ENCODE measurements around the gene TMIE.

Gene TMIE

DNA sequence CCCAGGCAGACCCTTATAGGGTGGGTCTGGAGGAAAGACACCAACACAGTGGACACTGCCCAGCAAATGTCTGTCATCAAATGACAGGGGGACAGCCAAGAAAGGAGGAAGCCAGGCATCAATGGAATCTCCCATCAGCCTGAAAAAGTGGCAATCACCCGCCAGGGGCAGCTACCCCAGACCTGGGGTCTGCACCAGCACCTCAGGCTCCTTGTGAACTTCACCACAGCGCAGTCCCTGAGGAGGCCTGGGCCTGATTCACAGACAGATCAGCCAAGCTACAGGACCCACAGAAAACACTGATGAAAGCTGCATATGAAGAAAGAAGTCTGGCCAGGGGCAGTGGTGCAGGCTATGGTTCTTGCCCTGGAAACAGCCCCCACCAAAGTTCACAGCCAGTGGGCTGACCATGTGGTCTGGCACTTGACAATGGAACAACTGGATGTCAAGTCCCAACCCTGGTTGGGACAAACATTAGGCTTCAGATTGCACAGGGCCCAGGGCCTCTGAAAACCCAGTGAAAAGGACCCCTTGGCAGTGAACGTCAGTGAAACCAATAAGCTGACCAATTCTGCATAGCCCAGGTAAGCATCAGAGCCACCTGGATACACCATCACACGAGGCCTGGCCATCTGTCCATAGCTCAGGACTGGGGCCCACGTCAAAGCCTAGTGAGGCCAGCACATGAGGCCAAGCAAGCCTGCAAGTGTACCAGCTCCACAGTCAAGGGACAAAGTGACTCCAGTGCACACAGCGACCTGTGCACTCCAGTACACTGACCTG, 36.8 kb upstream of the TMIE start:
- H3K27me3 ChIP-seq (ENCODE audit: control insufficient read depth, low read length): no peaks in the 10 kb centered on the region
- no peaks in the 10 kb centered on the region for H3F3A ChIP-seq (ENCODE audit: control insufficient read depth, insufficient read depth)
- H3K9me3 ChIP-seq (ENCODE audit: control insufficient read depth, insufficient read depth, low read length): no peaks in the 10 kb centered on the region
- no peak overlapping the region for H3K27ac ChIP-seq (ENCODE audit: low read depth, low read length)
- H4K20me1 ChIP-seq (ENCODE audit: control insufficient read depth, insufficient read depth, low read depth, low read length): no peaks in the 10 kb centered on the region
- no peaks in the 10 kb centered on the region for H3K9me2 ChIP-seq (replicated peaks; ENCODE audit: control insufficient read depth, low read length)
- no peaks in the 10 kb centered on the region for H3K36me3 ChIP-seq (ENCODE audit: control insufficient read depth, low read length)
- TF ChIP-seq EZH2phosphoT487 (IDR thresholded peaks at IDR 0.05; ENCODE audit: borderline replicate concordance, low read length): no peak
- no peak overlapping the region for H3K4me2 ChIP-seq (ENCODE audit: low read length)
- H3K4me3 ChIP-seq (ENCODE audit: low read length): no peak overlapping the region
- H3K4me1 ChIP-seq (ENCODE audit: control insufficient read depth, low read length): peaks cover 8% of the 10 kb centered on the region
- H3K79me2 ChIP-seq (ENCODE audit: control insufficient read depth, low read length): no peaks in the 10 kb centered on the region

GRCh38 chr3:46664971-46665762, 36.0 kb upstream of the TMIE start:
- no peaks in the 10 kb centered on the region for H3K79me2 ChIP-seq (ENCODE audit: control insufficient read depth, low read length)
- H3K9me3 ChIP-seq (ENCODE audit: control insufficient read depth, insufficient read depth, low read length): no peaks in the 10 kb centered on the region
- TF ChIP-seq, protein P1, sequence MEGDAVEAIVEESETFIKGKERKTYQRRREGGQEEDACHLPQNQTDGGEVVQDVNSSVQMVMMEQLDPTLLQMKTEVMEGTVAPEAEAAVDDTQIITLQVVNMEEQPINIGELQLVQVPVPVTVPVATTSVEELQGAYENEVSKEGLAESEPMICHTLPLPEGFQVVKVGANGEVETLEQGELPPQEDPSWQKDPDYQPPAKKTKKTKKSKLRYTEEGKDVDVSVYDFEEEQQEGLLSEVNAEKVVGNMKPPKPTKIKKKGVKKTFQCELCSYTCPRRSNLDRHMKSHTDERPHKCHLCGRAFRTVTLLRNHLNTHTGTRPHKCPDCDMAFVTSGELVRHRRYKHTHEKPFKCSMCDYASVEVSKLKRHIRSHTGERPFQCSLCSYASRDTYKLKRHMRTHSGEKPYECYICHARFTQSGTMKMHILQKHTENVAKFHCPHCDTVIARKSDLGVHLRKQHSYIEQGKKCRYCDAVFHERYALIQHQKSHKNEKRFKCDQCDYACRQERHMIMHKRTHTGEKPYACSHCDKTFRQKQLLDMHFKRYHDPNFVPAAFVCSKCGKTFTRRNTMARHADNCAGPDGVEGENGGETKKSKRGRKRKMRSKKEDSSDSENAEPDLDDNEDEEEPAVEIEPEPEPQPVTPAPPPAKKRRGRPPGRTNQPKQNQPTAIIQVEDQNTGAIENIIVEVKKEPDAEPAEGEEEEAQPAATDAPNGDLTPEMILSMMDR (IDR thresholded peaks at IDR 0.05; ENCODE audit: low read depth, low read length, poor library complexity, severe bottlenecking): no peak
- TF ChIP-seq EZH2phosphoT487 (IDR thresholded peaks at IDR 0.05; ENCODE audit: borderline replicate concordance, low read length): no peak
- H3K4me1 ChIP-seq (ENCODE audit: control insufficient read depth, low read length): peaks cover 8% of the 10 kb centered on the region
- H3K27ac ChIP-seq (ENCODE audit: low read depth, low read length): no peak overlapping the region
- no peaks in the 10 kb centered on the region for H3K9me2 ChIP-seq (replicated peaks; ENCODE audit: control insufficient read depth, low read length)
- no peak overlapping the region for H3K4me2 ChIP-seq (ENCODE audit: low read length)
- no peaks in the 10 kb centered on the region for H4K20me1 ChIP-seq (ENCODE audit: control insufficient read depth, insufficient read depth, low read depth, low read length)
- no peaks in the 10 kb centered on the region for H3F3A ChIP-seq (ENCODE audit: control insufficient read depth, insufficient read depth)
- H3K36me3 ChIP-seq (ENCODE audit: control insufficient read depth, low read length): no peaks in the 10 kb centered on the region
- no peak overlapping the region for H3K4me3 ChIP-seq (ENCODE audit: low read length)
- no peaks in the 10 kb centered on the region for H3K27me3 ChIP-seq (ENCODE audit: control insufficient read depth, low read length)

GRCh38 chr3:46665763-46666452, 35.3 kb upstream of the TMIE start:
- no peaks in the 10 kb centered on the region for H3K79me2 ChIP-seq (ENCODE audit: control insufficient read depth, low read length)
- H3K27me3 ChIP-seq (ENCODE audit: control insufficient read depth, low read length): no peaks in the 10 kb centered on the region
- H3K27ac ChIP-seq (ENCODE audit: low read depth, low read length): no peak overlapping the region
- no peaks in the 10 kb centered on the region for H3K9me3 ChIP-seq (ENCODE audit: control insufficient read depth, insufficient read depth, low read length)
- peaks cover 1% of the 10 kb centered on the region for H3K4me1 ChIP-seq (ENCODE audit: control insufficient read depth, low read length)
- TF ChIP-seq, protein P1 (IDR thresholded peaks at IDR 0.05; ENCODE audit: low read depth, low read length, poor library complexity, severe bottlenecking): no peak
- no peak for TF ChIP-seq EZH2phosphoT487 (IDR thresholded peaks at IDR 0.05; ENCODE audit: borderline replicate concordance, low read length)
- no peak overlapping the region for H3K4me3 ChIP-seq (ENCODE audit: low read length)
- no peaks in the 10 kb centered on the region for H3K36me3 ChIP-seq (ENCODE audit: control insufficient read depth, low read length)
- no peaks in the 10 kb centered on the region for H3K9me2 ChIP-seq (replicated peaks; ENCODE audit: control insufficient read depth, low read length)
- no peaks in the 10 kb centered on the region for H3F3A ChIP-seq (ENCODE audit: control insufficient read depth, insufficient read depth)
- H4K20me1 ChIP-seq (ENCODE audit: control insufficient read depth, insufficient read depth, low read depth, low read length): no peaks in the 10 kb centered on the region
- H3K4me2 ChIP-seq (ENCODE audit: low read length): no peak overlapping the region
